NB4 (cell line): ENCODE measurements around the gene TSPAN4.

Experiments
- CTCF ChIP-seq: IDR thresholded peaks from one replicate; pipeline ENCODE4 v1.5.1; 2012; ENCODE audit warnings: low read depth, low read length
- MAX ChIP-seq: IDR thresholded peaks from 2 replicates; pipeline ENCODE4 v1.6.1; 2011; ENCODE audit warnings: low read depth, low read length
- MYC ChIP-seq: IDR thresholded peaks from 2 replicates; pipeline ENCODE4 v1.6.1; 2011; ENCODE audit warnings: low read depth, low read length
- POLR2A ChIP-seq: IDR thresholded peaks from 2 replicates; pipeline ENCODE4 v1.6.1; 2011; ENCODE audit warnings: mild to moderate bottlenecking; ENCODE audit not compliant: insufficient read length; ENCODE audit errors: extremely low read depth

- TF ChIP-seq CTCF (no peak), POLR2A (peak; percentile 84), MAX (no peak), MYC (no peak; the same call in none of the 2 replicates)
These were observed 23.3 kb upstream of the TSPAN4 start for GRCh38 chr11:819129-819931.
